Measurements from ENCODE around the gene ANKRD28. TPM values are rescaled to one million over a fixed set of nuclear protein-coding genes. Genes with fewer than 3 reads are reported as not detected.

Gene ANKRD28
- total and polyA plus RNA-seq, 2 of the 13 experiments (the other 11 are each of a cell fraction or from before 2014, with no cell fraction given): 21.0 to 28.9 TPM

DNA sequence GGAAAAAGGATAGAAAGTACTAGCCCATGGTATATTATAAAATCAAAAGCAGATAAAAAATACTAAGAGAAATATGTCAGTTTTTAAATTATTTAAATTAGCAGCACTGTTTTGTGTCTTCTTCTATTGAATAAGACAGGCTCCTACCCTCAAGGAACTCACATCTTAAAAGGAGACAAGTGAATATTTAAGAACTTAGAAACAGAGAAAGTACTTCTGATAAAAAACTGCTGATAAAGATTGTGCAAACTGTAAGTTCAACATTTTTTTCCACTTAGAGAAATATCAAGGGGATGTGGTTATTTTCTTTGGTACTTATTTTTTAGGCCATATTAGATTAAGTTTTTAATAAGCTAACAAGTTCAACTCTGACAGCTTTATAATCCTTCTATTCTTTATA lies 3.0 kb upstream of the ANKRD28 start:
- Histone ChIP-seq H3K27me3 (ENCODE audit: control insufficient read depth in 1 of 2, insufficient read depth in 2 of 2, low read length in 2 of 2) (no peaks in the 10 kb centered on the region), H3K9me3 (ENCODE audit: low read length) (no peaks in the 10 kb centered on the region), H3K9ac (ENCODE audit: insufficient read depth, low read depth, low read length) (no peak overlapping the region), H3K4me1 (ENCODE audit: insufficient read depth, low read length) (peaks cover 27% of the 10 kb centered on the region), H3K79me2 (ENCODE audit: insufficient read depth, low read length) (peaks cover 42% of the 10 kb centered on the region), H2AFZ (ENCODE audit: low read length) (no peak overlapping the region), H3K4me2 (ENCODE audit: low read depth, low read length) (no peak overlapping the region), H3K36me3 (replicated peaks in 1 of 2; ENCODE audit: control insufficient read depth in 1 of 2, insufficient read depth in 2 of 2, low read length in 2 of 2) (no peaks in the 10 kb centered on the region), H3K27ac (ENCODE audit: extremely low read length, insufficient read depth, low read length) (no peak overlapping the region), H4K20me1 (ENCODE audit: insufficient read depth, low read length) (0 out of 2 replicates have a peak, but pooled peaks cover 3% of the 10 kb centered on the region), H3K4me3 (replicated peaks in 1 of 3; ENCODE audit: insufficient read depth in 1 of 3, low read depth in 2 of 3, low read length in 3 of 3) (no peak overlapping the region)
- POLR2A ChIA-PET: no interaction called here
- TF ChIP-seq, protein P1, sequence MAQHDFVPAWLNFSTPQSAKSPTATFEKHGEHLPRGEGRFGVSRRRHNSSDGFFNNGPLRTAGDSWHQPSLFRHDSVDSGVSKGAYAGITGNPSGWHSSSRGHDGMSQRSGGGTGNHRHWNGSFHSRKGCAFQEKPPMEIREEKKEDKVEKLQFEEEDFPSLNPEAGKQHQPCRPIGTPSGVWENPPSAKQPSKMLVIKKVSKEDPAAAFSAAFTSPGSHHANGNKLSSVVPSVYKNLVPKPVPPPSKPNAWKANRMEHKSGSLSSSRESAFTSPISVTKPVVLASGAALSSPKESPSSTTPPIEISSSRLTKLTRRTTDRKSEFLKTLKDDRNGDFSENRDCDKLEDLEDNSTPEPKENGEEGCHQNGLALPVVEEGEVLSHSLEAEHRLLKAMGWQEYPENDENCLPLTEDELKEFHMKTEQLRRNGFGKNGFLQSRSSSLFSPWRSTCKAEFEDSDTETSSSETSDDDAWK (CRISPR knock-in tag; IDR thresholded peaks at IDR 0.05): no peak
- TF ChIP-seq ZNF350 (CRISPR knock-in tag; IDR thresholded peaks at IDR 0.05; ENCODE audit: borderline replicate concordance, low read depth) (no peak), EED (CRISPR knock-in tag; IDR thresholded peaks at IDR 0.05) (no peak), ZFP36 (IDR thresholded peaks at IDR 0.05; ENCODE audit: borderline replicate concordance, low read depth, low read length, partially characterized antibody) (no peak), NFIC (IDR thresholded peaks at IDR 0.05; ENCODE audit: low read length) (no peak), HDAC6 (IDR thresholded peaks at IDR 0.05; ENCODE audit: low read depth, low read length) (no peak), ZNF460 (CRISPR knock-in tag; IDR thresholded peaks at IDR 0.05; ENCODE audit: borderline replicate concordance) (no peak), ZBTB21 (CRISPR knock-in tag; IDR thresholded peaks at IDR 0.05) (no peak), ZNF670 (CRISPR knock-in tag; IDR thresholded peaks at IDR 0.05; ENCODE audit: borderline replicate concordance) (no peak), PLRG1 (conservative IDR thresholded peaks at IDR 0.05) (no peak), ZNF253 (CRISPR knock-in tag; IDR thresholded peaks at IDR 0.05; ENCODE audit: borderline replicate concordance) (no peak), KMT2B (CRISPR knock-in tag; IDR thresholded peaks at IDR 0.05) (no peak), HHEX (CRISPR knock-in tag; IDR thresholded peaks at IDR 0.05) (no peak), RFXANK (CRISPR knock-in tag; IDR thresholded peaks at IDR 0.05) (no peak), SIN3A (IDR thresholded peaks at IDR 0.05; ENCODE audit: borderline replicate concordance, low read depth, low read length) (no peak)
- TF ChIP-seq, protein P2, sequence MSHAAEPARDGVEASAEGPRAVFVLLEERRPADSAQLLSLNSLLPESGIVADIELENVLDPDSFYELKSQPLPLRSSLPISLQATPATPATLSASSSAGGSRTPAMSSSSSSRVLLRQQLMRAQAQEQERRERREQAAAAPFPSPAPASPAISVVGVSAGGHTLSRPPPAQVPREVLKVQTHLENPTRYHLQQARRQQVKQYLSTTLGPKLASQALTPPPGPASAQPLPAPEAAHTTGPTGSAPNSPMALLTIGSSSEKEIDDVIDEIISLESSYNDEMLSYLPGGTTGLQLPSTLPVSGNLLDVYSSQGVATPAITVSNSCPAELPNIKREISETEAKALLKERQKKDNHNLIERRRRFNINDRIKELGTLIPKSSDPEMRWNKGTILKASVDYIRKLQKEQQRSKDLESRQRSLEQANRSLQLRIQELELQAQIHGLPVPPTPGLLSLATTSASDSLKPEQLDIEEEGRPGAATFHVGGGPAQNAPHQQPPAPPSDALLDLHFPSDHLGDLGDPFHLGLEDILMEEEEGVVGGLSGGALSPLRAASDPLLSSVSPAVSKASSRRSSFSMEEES (CRISPR knock-in tag; IDR thresholded peaks at IDR 0.05): no peak
- TF ChIP-seq, protein P3, sequence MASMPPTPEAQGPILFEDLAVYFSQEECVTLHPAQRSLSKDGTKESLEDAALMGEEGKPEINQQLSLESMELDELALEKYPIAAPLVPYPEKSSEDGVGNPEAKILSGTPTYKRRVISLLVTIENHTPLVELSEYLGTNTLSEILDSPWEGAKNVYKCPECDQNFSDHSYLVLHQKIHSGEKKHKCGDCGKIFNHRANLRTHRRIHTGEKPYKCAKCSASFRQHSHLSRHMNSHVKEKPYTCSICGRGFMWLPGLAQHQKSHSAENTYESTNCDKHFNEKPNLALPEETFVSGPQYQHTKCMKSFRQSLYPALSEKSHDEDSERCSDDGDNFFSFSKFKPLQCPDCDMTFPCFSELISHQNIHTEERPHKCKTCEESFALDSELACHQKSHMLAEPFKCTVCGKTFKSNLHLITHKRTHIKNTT (CRISPR knock-in tag; IDR thresholded peaks at IDR 0.05): no peak
- in situ Hi-C loops (cut with HindIII; ENCODE audit: extremely low pct_ligation_motif_present, low pct_unique_long_range_greater_than_20kb): no loop called here
- ATAC-seq (no peak), DNase-seq (ENCODE audit: low spot score) (no peak), FAIRE-seq (no peak)
- no TSS peak for BruUV-seq (replicated peaks)
- CTCF ChIA-PET (ENCODE audit: low intra/inter-chr PET ratio, low total read pairs): no interaction called here
- intact Hi-C loops (cut with micrococcal nuclease; ENCODE audit: unreplicated experiment): no loop called here

All from HepG2 (cell line).